BJ (cell line): ENCODE results near the gene WDFY3. TPM values are rescaled to one million over a fixed set of nuclear protein-coding genes. Genes with fewer than 3 reads are reported as not detected.

ENCODE experiments used
- CTCF ChIA-PET: fragments of 350-600 bp; formaldehyde crosslinking; extraction: SDS; loops from one replicate; lab custom pipeline; 2021; ENCODE audit warnings: antibody characterized with exemption, inconsistent platforms; lab: Yijun Ruan, JAX
- POLR2A ChIA-PET: fragments of 300-600 bp; sonication (Branson Sonifier 250); formaldehyde crosslinking; extraction: SDS; loops from one replicate; lab custom pipeline; 2021; ENCODE audit warnings: antibody characterized with exemption; lab: Charles Lee
- DNase-seq: peaks from one replicate; pipeline ENCODE4 v3.0.0-alpha.2; 2011; ENCODE audit warnings: low read depth
- H3K27me3 ChIP-seq: 2 replicates; pipeline ENCODE4 v1.6.0; 2011; ENCODE audit warnings: low read length; ENCODE audit not compliant: control insufficient read depth, insufficient read depth
- H3K36me3 ChIP-seq: 2 replicates; pipeline ENCODE4 v1.5.1; 2011; ENCODE audit warnings: low read length; ENCODE audit not compliant: control insufficient read depth, insufficient read depth
- H3K4me3 ChIP-seq: 2 replicates; pipeline ENCODE4 v1.5.1; 2011; ENCODE audit warnings: low read depth, mild to moderate bottlenecking, control low read depth, low read length
- polyA plus RNA-seq: library from polyadenylated mRNA; depleted of rRNA; stranded (reverse); fragments of >200 nt; gene quantifications from 2 replicates; pipeline ENCODE4 v1.2.3, GENCODE V29; 2011
- TF ChIP-seq, protein P1 (sequence below): IDR thresholded peaks from 2 replicates; pipeline ENCODE4 v1.5.1; 2011; ENCODE audit warnings: low read depth, mild to moderate bottlenecking, control low read depth, inconsistent platforms, low read length, moderate library complexity; ENCODE audit not compliant: insufficient read depth

Gene WDFY3
- polyA plus RNA-seq, 1 experiment = 28.8 TPM

DNA sequence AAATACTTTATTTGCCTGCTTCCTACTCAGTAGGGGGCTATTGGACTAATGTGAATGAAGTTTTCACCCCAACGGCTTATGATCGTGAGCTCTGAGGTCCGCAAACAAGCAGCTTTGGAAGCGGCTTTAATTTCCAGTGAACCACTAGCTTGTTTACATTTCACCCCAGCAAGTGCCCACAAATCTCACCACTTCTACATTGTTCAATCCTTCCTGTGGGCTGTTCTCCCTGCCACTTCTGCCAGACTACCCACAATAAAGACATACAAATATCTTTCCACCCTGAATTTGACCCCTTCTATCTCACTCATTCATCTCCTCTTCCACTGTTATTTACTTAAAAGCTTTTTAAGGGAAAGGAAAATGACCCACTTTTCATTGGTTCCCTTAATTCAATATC is 285.5 kb downstream of the WDFY3 start:
- CTCF ChIA-PET = no interaction called here
- TF ChIP-seq, protein P1, sequence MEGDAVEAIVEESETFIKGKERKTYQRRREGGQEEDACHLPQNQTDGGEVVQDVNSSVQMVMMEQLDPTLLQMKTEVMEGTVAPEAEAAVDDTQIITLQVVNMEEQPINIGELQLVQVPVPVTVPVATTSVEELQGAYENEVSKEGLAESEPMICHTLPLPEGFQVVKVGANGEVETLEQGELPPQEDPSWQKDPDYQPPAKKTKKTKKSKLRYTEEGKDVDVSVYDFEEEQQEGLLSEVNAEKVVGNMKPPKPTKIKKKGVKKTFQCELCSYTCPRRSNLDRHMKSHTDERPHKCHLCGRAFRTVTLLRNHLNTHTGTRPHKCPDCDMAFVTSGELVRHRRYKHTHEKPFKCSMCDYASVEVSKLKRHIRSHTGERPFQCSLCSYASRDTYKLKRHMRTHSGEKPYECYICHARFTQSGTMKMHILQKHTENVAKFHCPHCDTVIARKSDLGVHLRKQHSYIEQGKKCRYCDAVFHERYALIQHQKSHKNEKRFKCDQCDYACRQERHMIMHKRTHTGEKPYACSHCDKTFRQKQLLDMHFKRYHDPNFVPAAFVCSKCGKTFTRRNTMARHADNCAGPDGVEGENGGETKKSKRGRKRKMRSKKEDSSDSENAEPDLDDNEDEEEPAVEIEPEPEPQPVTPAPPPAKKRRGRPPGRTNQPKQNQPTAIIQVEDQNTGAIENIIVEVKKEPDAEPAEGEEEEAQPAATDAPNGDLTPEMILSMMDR = no peak
- H3K36me3 ChIP-seq = peaks cover 20% of the 10 kb centered on the region
- H3K27me3 ChIP-seq = no peaks in the 10 kb centered on the region
- POLR2A ChIA-PET = no interaction called here
- no peak overlapping the region for H3K4me3 ChIP-seq
- DNase-seq = no peak

DNA sequence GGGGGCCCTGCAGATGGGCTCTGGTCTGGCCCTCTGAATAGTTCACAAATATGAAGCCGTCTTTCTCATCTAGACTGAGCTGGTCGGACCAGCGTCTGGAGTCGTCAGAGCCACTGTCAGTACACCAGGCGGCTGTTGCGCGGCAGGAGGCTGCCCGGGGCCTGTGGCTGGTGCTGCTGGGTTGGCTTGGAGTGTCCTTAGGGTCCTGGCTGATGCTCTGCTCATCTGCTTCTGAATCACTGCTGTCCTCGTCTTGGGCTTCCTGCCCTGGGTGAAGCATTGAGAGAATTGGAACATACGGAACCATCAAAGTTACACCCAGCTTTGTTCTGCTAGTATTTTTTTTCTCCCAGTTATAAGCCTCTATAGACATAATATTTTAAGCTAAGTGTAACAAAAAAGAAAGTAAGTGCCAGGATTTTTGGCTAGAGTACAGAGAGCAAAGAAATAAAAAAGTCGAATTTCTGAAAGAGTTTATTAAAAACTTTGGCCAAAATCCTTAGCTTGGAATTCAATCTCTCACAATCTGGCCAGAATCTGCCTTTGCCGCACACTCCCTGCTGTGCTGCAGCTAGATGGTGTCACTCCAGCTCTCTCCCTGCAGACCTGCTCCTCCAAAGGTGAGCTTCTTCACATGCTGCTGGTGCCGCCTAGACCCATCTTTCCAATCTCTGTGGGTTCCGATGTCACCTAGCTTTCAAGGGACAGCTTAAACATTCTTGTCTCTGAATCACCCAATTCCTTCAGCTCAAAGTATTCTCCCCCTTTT is 287.3 kb downstream of the WDFY3 start:
- TF ChIP-seq, protein P1 = no peak
- ChIA-PET POLR2A (no interaction called here), CTCF (interaction anchor here (0.7 to 2.0 kb wide), 2 partner anchors 11 to 220 kb away, joined by 3 to 6 read pairs; no protein-coding TSS in a partner anchor)
- peaks cover 21% of the 10 kb centered on the region for H3K36me3 ChIP-seq
- H3K27me3 ChIP-seq = no peaks in the 10 kb centered on the region
- no peak for DNase-seq
- no peak overlapping the region for H3K4me3 ChIP-seq

DNA sequence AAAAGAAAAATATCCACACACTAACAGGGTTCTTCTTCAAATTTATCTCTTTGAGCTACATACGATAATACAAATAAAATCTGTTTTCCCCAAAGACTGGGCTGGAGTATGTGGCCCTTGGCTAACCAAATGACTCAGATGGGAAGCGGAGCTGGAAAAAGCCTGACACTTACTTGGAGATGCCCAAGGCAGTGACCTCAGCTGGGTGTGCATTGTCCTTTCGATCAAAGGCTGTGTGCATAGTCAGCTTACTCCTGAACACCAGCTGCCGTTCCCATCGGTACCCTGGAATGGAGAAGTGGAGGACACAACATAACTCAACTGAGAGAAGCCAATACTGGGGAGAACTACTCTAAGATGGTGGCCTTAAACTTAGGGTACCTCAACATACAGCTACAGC is 288.5 kb downstream of the WDFY3 start:
- ChIA-PET CTCF (interaction anchor here (1.5 to 2.0 kb wide), 2 partner anchors 10 to 14 kb away, joined by 4 to 6 read pairs; no protein-coding TSS in a partner anchor), POLR2A (no interaction called here)
- no peak for DNase-seq
- no peak overlapping the region for H3K4me3 ChIP-seq
- peaks cover 21% of the 10 kb centered on the region for H3K36me3 ChIP-seq
- TF ChIP-seq, protein P1 = no peak
- H3K27me3 ChIP-seq = no peaks in the 10 kb centered on the region

DNA sequence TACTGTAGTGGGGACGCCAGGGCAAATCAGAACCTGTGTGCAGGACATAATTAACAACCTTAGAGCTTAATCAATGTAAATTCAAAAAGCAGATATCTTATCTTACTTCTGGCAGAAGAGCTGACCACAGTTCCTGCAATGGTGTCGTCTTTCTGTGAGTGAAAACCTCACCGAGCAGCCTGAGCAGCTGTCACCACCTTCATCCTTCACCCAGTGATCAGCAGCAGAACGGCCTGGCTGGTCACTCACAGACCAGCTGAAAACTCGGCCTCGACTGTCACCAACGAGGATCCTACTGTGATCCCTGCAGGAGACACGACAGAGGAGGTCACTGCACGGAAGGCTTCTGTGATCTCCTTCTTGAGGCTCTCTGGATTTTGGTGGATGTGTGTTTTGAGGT is 289.4 kb downstream of the WDFY3 start:
- peaks cover 21% of the 10 kb centered on the region for H3K36me3 ChIP-seq
- TF ChIP-seq, protein P1 = no peak
- DNase-seq = no peak
- POLR2A ChIA-PET = no interaction called here
- H3K4me3 ChIP-seq = no peak overlapping the region
- no peaks in the 10 kb centered on the region for H3K27me3 ChIP-seq
- CTCF ChIA-PET = interaction anchor here (1.5 kb wide), 1 partner anchor 15 kb away, joined by 4 read pairs; no protein-coding TSS in a partner anchor

DNA sequence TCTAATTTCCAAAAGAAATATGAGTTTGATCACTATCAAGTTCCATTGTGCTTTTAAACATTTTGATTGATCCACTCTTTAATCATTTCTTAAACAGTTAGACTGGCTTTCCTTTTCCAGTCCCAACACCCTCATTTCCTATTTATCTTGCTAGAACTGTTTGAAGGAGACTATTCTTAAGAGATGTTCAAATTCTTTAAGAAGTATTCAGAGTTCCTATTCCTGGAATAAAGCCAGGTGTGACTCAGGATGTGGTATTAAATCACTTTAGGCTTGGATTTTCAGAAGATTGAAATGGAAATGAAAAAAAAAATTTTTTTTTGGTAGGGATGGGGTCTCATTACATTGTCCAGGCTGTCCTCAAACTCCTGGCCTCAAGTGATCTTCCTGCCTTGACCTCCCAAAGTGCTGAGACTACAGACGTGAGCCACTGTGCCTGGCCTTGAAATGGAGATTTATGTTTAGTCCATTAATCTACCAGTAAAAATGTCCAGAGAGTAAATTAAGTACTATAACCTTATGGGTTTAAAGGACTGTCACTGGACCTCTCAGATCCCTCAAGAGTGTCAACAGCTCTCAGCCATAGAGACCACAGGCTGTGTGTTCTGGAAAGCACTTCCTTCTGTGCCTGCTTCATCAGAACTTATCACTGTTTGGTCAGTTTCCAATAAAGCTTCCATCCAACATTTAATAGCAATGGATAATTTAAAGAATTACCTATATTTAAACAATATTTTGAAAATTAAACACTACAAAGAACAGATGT is 292.8 kb downstream of the WDFY3 start:
- TF ChIP-seq, protein P1 = no peak
- DNase-seq = peak; percentile 59
- ChIA-PET POLR2A (no interaction called here), CTCF (no interaction called here)
- peaks cover 13% of the 10 kb centered on the region for H3K36me3 ChIP-seq
- no peaks in the 10 kb centered on the region for H3K27me3 ChIP-seq
- H3K4me3 ChIP-seq = no peak overlapping the region
